Neutrophil (primary cell): Measurements from ENCODE around the gene PBX3.

ENCODE experiments used
- H3K27ac ChIP-seq: fragments of 200-600 bp; sonication (generic); 2 replicates; pipeline ENCODE4 v1.5.1; 2016; ENCODE audit warnings: mild to moderate bottlenecking, moderate library complexity
- H3K27me3 ChIP-seq: fragments of 200-600 bp; sonication (generic); 2 replicates; pipeline ENCODE4 v1.6.0; 2016; ENCODE audit warnings: mild to moderate bottlenecking
- H3K36me3 ChIP-seq: fragments of 200-600 bp; sonication (generic); 2 replicates; pipeline ENCODE4 v1.5.1; 2017
- H3K4me1 ChIP-seq, 2 experiments: fragments of 200-600 bp in 1 of 2; sonication (generic) in 1 of 2; 1 replicate in 1 of 2; 2 replicates in 1 of 2; pipeline versions ENCODE4 v1.5.1 to v1.6.1; 2013 to 2016; ENCODE audit warnings: low read depth in 1 of 2, low read length in 1 of 2, mild to moderate bottlenecking in 1 of 2, moderate library complexity in 1 of 2; ENCODE audit not compliant: control insufficient read depth in 1 of 2, insufficient read depth in 1 of 2
- H3K4me3 ChIP-seq, 2 experiments: fragments of 200-600 bp in 1 of 2; sonication (generic) in 1 of 2; 1 replicate in 1 of 2; 2 replicates in 1 of 2; pipeline ENCODE4 v1.5.1; 2013 to 2016; ENCODE audit warnings: low read depth in 1 of 2, low read length in 1 of 2, mild to moderate bottlenecking in 1 of 2, moderate library complexity in 1 of 2
- H3K9me3 ChIP-seq: fragments of 200-600 bp; sonication (generic); 2 replicates; pipeline ENCODE4 v1.5.1; 2016
- CTCF ChIP-seq: fragments of 200-600 bp; sonication (generic); IDR thresholded peaks from 2 replicates; pipeline ENCODE4 v1.5.1; 2016; ENCODE audit warnings: antibody characterized with exemption

The PBX3 gene

DNA sequence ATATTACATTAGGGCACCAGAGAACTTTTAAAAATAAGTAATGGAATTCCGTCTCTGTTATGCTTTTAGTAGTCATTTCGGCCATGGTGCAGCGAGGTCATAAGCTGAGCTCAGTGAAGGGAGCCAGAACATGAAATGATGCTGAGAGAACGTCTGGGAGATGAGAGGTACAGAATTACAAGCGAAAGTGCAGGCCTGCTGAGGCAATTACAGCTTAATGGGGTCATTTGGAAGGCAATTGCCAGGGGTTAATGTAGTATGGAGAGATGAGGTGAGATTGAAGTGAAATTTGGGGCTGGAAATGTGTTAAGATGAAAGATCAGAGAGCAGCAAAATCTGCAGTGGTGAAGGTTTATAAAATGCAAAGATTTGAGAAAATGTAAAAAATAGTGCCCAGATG, 96.5 kb downstream of the PBX3 start:
- H3K27me3 ChIP-seq: no peaks in the 10 kb centered on the region
- peaks cover 23 to 39% of the 10 kb centered on the region in 2 experiments for H3K4me1 ChIP-seq
- no peaks in the 10 kb centered on the region for H3K36me3 ChIP-seq
- H3K4me3 ChIP-seq: no peak overlapping the region
- no peak overlapping the region for H3K27ac ChIP-seq
- no peak for TF ChIP-seq CTCF
- no peaks in the 10 kb centered on the region for H3K9me3 ChIP-seq

GRCh38 chr9:125844611-125845010, 97.4 kb downstream of the PBX3 start:
- Histone ChIP-seq H3K4me1 (peaks cover 13 to 29% of the 10 kb centered on the region in 2 experiments), H3K9me3 (no peaks in the 10 kb centered on the region), H3K36me3 (no peaks in the 10 kb centered on the region), H3K27ac (no peak overlapping the region), H3K4me3 (no peak overlapping the region), H3K27me3 (no peaks in the 10 kb centered on the region)
- no peak for TF ChIP-seq CTCF

GRCh38 chr9:125845271-125845808, 98.2 kb downstream of the PBX3 start:
- no peak overlapping the region for H3K4me3 ChIP-seq
- peaks cover 7 to 22% of the 10 kb centered on the region in 2 experiments for H3K4me1 ChIP-seq
- no peaks in the 10 kb centered on the region for H3K9me3 ChIP-seq
- H3K27me3 ChIP-seq: no peaks in the 10 kb centered on the region
- no peaks in the 10 kb centered on the region for H3K36me3 ChIP-seq
- no peak for TF ChIP-seq CTCF
- no peak overlapping the region for H3K27ac ChIP-seq

- Histone ChIP-seq H3K27ac (no peak overlapping the region), H3K4me1 (no peaks in the 10 kb centered on the region), H3K36me3 (no peaks in the 10 kb centered on the region), H3K9me3 (no peaks in the 10 kb centered on the region), H3K27me3 (no peaks in the 10 kb centered on the region), H3K4me3 (no peak overlapping the region)
- no peak for TF ChIP-seq CTCF
Measured at GRCh38 chr9:125847735-125848134, 100.6 kb downstream of the PBX3 start.

GRCh38 chr9:125850106-125850632, 103.0 kb downstream of the PBX3 start:
- Histone ChIP-seq H3K4me3 (no peak overlapping the region), H3K27me3 (no peaks in the 10 kb centered on the region)

More at GRCh38 chr9:125850106-125850632, 103.0 kb downstream of the PBX3 start:
- no peak for TF ChIP-seq CTCF
- no peaks in the 10 kb centered on the region for H3K4me1 ChIP-seq
- no peaks in the 10 kb centered on the region for H3K36me3 ChIP-seq
- no peak overlapping the region for H3K27ac ChIP-seq
- no peaks in the 10 kb centered on the region for H3K9me3 ChIP-seq
